ENCODE results near the gene GORAB.

- TF ChIP-seq CAMTA2 (CRISPR knock-in tag; IDR thresholded peaks at IDR 0.05; ENCODE audit: borderline replicate concordance) (no peak), ZNF558 (CRISPR knock-in tag; IDR thresholded peaks at IDR 0.05; ENCODE audit: borderline replicate concordance) (no peak), PRDM4 (CRISPR knock-in tag; IDR thresholded peaks at IDR 0.05; ENCODE audit: borderline replicate concordance) (no peak), BHLHE40 (IDR thresholded peaks at IDR 0.05; ENCODE audit: low read length) (no peak), TOE1 (CRISPR knock-in tag; IDR thresholded peaks at IDR 0.05) (no peak), THAP7 (CRISPR knock-in tag; IDR thresholded peaks at IDR 0.05) (no peak)
- TF ChIP-seq, protein P1, sequence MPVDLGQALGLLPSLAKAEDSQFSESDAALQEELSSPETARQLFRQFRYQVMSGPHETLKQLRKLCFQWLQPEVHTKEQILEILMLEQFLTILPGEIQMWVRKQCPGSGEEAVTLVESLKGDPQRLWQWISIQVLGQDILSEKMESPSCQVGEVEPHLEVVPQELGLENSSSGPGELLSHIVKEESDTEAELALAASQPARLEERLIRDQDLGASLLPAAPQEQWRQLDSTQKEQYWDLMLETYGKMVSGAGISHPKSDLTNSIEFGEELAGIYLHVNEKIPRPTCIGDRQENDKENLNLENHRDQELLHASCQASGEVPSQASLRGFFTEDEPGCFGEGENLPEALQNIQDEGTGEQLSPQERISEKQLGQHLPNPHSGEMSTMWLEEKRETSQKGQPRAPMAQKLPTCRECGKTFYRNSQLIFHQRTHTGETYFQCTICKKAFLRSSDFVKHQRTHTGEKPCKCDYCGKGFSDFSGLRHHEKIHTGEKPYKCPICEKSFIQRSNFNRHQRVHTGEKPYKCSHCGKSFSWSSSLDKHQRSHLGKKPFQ (CRISPR knock-in tag; IDR thresholded peaks at IDR 0.05; ENCODE audit: insufficient replicate concordance) = no peak
Measured at GRCh38 chr1:170576980-170577379, 45.0 kb downstream of the GORAB start.

Data from HepG2 (cell line).